H1 (cell line): ENCODE data around the gene APBA2. TPM values are rescaled to one million over a fixed set of nuclear protein-coding genes. Genes with fewer than 3 reads are reported as not detected.

Experiments
- CTCF ChIA-PET: fragments of 300-600 bp; sonication (Branson Sonifier 250); formaldehyde crosslinking; loops from one replicate; lab custom pipeline; 2021; ENCODE audit not compliant: partially characterized antibody; lab: Charles Lee
- POLR2A ChIA-PET: fragments of 300-600 bp; sonication (Branson Sonifier 250); formaldehyde crosslinking; loops from one replicate; lab custom pipeline; 2021; ENCODE audit warnings: inconsistent platforms; ENCODE audit not compliant: partially characterized antibody; lab: Charles Lee
- DNase-seq, 2 experiments: peaks; one replicate each; pipeline versions ENCODE4 v3.0.0 to v3.0.0-alpha.2; 2010 to 2022; ENCODE audit warnings: low spot score in 2 of 2, low read depth in 1 of 2, mixed read lengths in 1 of 2
- FAIRE-seq: peaks from 2 replicates; lab custom pipeline; 2011; peaks lifted over from hg19 to GRCh38; lab: Jason Lieb, UNC
- H2AFZ ChIP-seq: 2 replicates; pipeline ENCODE4 v1.8.1; 2012; ENCODE audit warnings: low read length, inconsistent platforms
- H2AK5ac ChIP-seq: 2 replicates; pipeline ENCODE4 v1.6.1; 2013; ENCODE audit warnings: low read depth, low read length
- H2BK120ac ChIP-seq: replicated peaks from 2 replicates; pipeline ENCODE3; 2013; ENCODE audit warnings: low read depth, low read length, inconsistent platforms
- H2BK12ac ChIP-seq: 2 replicates; pipeline ENCODE4 v1.6.1; 2013; ENCODE audit warnings: low read depth, low read length
- H2BK15ac ChIP-seq: 2 replicates; pipeline ENCODE4 v1.6.1; 2013; ENCODE audit warnings: low read length
- H2BK20ac ChIP-seq: 2 replicates; pipeline ENCODE4 v1.6.1; 2013; ENCODE audit warnings: low read length
- H2BK5ac ChIP-seq: 2 replicates; pipeline ENCODE4 v1.6.1; 2013; ENCODE audit warnings: low read depth, low read length
- H3K14ac ChIP-seq: 2 replicates; pipeline ENCODE4 v1.6.1; 2013; ENCODE audit warnings: inconsistent platforms; ENCODE audit not compliant: insufficient read length
- H3K18ac ChIP-seq: 2 replicates; pipeline ENCODE4 v1.6.1; 2013; ENCODE audit warnings: low read length; ENCODE audit errors: extremely low read depth
- H3K23ac ChIP-seq: 2 replicates; pipeline ENCODE4 v1.6.1; 2013; ENCODE audit warnings: inconsistent platforms; ENCODE audit not compliant: insufficient read length
- H3K23me2 ChIP-seq: 2 replicates; pipeline ENCODE4 v1.6.1; 2013; ENCODE audit warnings: low read depth, low read length
- H3K27ac ChIP-seq: 2 replicates; pipeline ENCODE4 v1.6.1; 2011; ENCODE audit warnings: low read depth, low read length, inconsistent platforms
- H3K27me3 ChIP-seq, 4 experiments: replicated peaks in 1 of 4; 1 replicate in 1 of 4; 2 replicates in 3 of 4; pipeline versions ENCODE4 v1.6.1 to v1.8.1; 2011 to 2013; ENCODE audit warnings: low read length in 3 of 4, mild to moderate bottlenecking in 3 of 4, inconsistent platforms in 2 of 4, mixed read lengths in 2 of 4, moderate library complexity in 1 of 4; ENCODE audit not compliant: control insufficient read depth in 3 of 4, insufficient read depth in 3 of 4; ENCODE audit errors: extremely low read depth in 1 of 4
- H3K36me3 ChIP-seq, 4 experiments: 2 replicates each; pipeline versions ENCODE4 v1.6.1 to v1.8.1; 2011 to 2013; ENCODE audit warnings: mild to moderate bottlenecking in 4 of 4, low read length in 3 of 4, moderate library complexity in 2 of 4, control low read depth in 1 of 4, inconsistent platforms in 1 of 4; ENCODE audit not compliant: insufficient read depth in 4 of 4, control insufficient read depth in 2 of 4
- H3K4ac ChIP-seq: replicated peaks from 2 replicates; pipeline ENCODE3; 2013; ENCODE audit warnings: low read length, low read depth, mixed read lengths, inconsistent platforms; ENCODE audit not compliant: insufficient read length
- H3K4me1 ChIP-seq, 4 experiments: replicated peaks in 1 of 4; 1 replicate in 1 of 4; 2 replicates in 3 of 4; pipeline versions ENCODE4 v1.6.1 to v1.8.1; 2011 to 2013; ENCODE audit warnings: low read length in 3 of 4, inconsistent platforms in 2 of 4, mixed read lengths in 1 of 4; ENCODE audit not compliant: insufficient read depth in 4 of 4, control insufficient read depth in 3 of 4
- H3K4me2 ChIP-seq, 2 experiments: 2 replicates each; pipeline versions ENCODE4 v1.6.1 to v1.8.1; 2011 to 2013; ENCODE audit warnings: low read depth in 2 of 2, low read length in 2 of 2, control low read depth in 1 of 2, inconsistent platforms in 1 of 2, mild to moderate bottlenecking in 1 of 2; ENCODE audit not compliant: insufficient read depth in 1 of 2
- H3K4me3 ChIP-seq, 4 experiments: fragments of 200-600, 300-600 bp in 1 of 4; sonication (generic), shearing (Covaris generic), sonication (Bioruptor Twin) in 1 of 4; 2 replicates each; pipeline versions ENCODE4 v1.5.1 to v1.8.1; 2011 to 2016; ENCODE audit warnings: low read length in 4 of 4, low read depth in 3 of 4, control low read depth in 2 of 4, inconsistent platforms in 2 of 4, mild to moderate bottlenecking in 2 of 4, mixed read lengths in 1 of 4, moderate library complexity in 1 of 4; ENCODE audit not compliant: insufficient read depth in 2 of 4; ENCODE audit errors: extremely low read depth in 1 of 4
- H3K56ac ChIP-seq: replicated peaks from 2 replicates; pipeline ENCODE3; 2013; ENCODE audit warnings: low read depth, mild to moderate bottlenecking, mixed read lengths, low read length, inconsistent platforms; ENCODE audit not compliant: insufficient read length
- H3K79me1 ChIP-seq: 2 replicates; pipeline ENCODE4 v1.6.1; 2013; ENCODE audit warnings: low read depth, low read length, control low read depth
- H3K79me2 ChIP-seq, 2 experiments: 2 replicates each; pipeline versions ENCODE4 v1.6.1 to v1.8.1; 2012 to 2013; ENCODE audit warnings: low read length in 2 of 2, mild to moderate bottlenecking in 2 of 2, inconsistent platforms in 1 of 2; ENCODE audit not compliant: insufficient read depth in 2 of 2, control insufficient read depth in 1 of 2
- H3K9ac ChIP-seq, 4 experiments: replicated peaks in 1 of 4; 1 replicate in 1 of 4; 2 replicates in 3 of 4; pipeline versions ENCODE4 v1.6.1 to v1.8.1; 2011 to 2013; ENCODE audit warnings: low read depth in 3 of 4, low read length in 3 of 4, control low read depth in 2 of 4, mild to moderate bottlenecking in 2 of 4, moderate library complexity in 2 of 4, inconsistent platforms in 1 of 4; ENCODE audit errors: extremely low read depth in 1 of 4
- H3K9me3 ChIP-seq, 2 experiments: 2 replicates each; pipeline versions ENCODE4 v1.6.1 to v1.8.1; 2012 to 2013; ENCODE audit warnings: mild to moderate bottlenecking in 2 of 2, moderate library complexity in 2 of 2, control low read depth in 1 of 2, inconsistent platforms in 1 of 2, low read depth in 1 of 2, low read length in 1 of 2, mixed read lengths in 1 of 2; ENCODE audit not compliant: insufficient read depth in 2 of 2
- H4K20me1 ChIP-seq, 2 experiments: replicated peaks in 1 of 2; 2 replicates each; pipeline versions ENCODE3 to v1.8.1; 2011 to 2013; ENCODE audit warnings: inconsistent platforms in 2 of 2, low read length in 2 of 2, mild to moderate bottlenecking in 1 of 2; ENCODE audit not compliant: insufficient read depth in 2 of 2, control insufficient read depth in 1 of 2
- H4K5ac ChIP-seq: 2 replicates; pipeline ENCODE4 v1.6.1; 2013; ENCODE audit warnings: low read length, low read depth, mixed read lengths, inconsistent platforms; ENCODE audit not compliant: insufficient read length
- H4K8ac ChIP-seq: 2 replicates; pipeline ENCODE4 v1.8.0; 2013; ENCODE audit warnings: mild to moderate bottlenecking, moderate library complexity, low read length, inconsistent platforms; ENCODE audit not compliant: insufficient read depth; ENCODE audit errors: extremely low read depth
- H4K91ac ChIP-seq: replicated peaks from 2 replicates; pipeline ENCODE3; 2013; ENCODE audit warnings: low read length, mixed read lengths, inconsistent platforms; ENCODE audit not compliant: insufficient read length
- BACH1 ChIP-seq: IDR thresholded peaks from 2 replicates; pipeline ENCODE4 v1.6.1; 2012; ENCODE audit warnings: low read length, improper control_type of control experiment
- CTBP2 ChIP-seq: IDR thresholded peaks from 2 replicates; pipeline ENCODE4 v1.7.0; 2011; ENCODE audit warnings: borderline replicate concordance, mild to moderate bottlenecking, moderate library complexity, mixed read lengths, low read length; ENCODE audit not compliant: insufficient read depth, insufficient read length
- KDM4A ChIP-seq: IDR thresholded peaks from one replicate; pipeline ENCODE4 v1.7.1; 2012; ENCODE audit warnings: low read depth, mild to moderate bottlenecking, moderate library complexity, low read length, inconsistent platforms; ENCODE audit not compliant: severe bottlenecking
- NRF1 ChIP-seq: IDR thresholded peaks from 2 replicates; pipeline ENCODE4 v1.6.1; 2011; ENCODE audit warnings: mild to moderate bottlenecking, low read depth, low read length, improper control_type of control experiment
- RAD21 ChIP-seq, 2 experiments: IDR thresholded peaks in 1 of 2; conservative IDR thresholded peaks in 1 of 2; 2 replicates each; pipeline ENCODE4 v1.6.1; 2011; ENCODE audit warnings: low read depth in 2 of 2, low read length in 2 of 2, improper control_type of control experiment in 1 of 2, inconsistent platforms in 1 of 2, mild to moderate bottlenecking in 1 of 2, moderate library complexity in 1 of 2
- RNF2 ChIP-seq: fragments of 200-900, 300-1000 bp; sonication (generic); IDR thresholded peaks from 2 replicates; pipeline ENCODE4 v1.7.1; 2016; ENCODE audit warnings: borderline replicate concordance, low read depth, mild to moderate bottlenecking, antibody characterized with exemption, low read length; ENCODE audit not compliant: poor library complexity, severe bottlenecking; ENCODE audit errors: missing control alignments
- SIN3A ChIP-seq, 2 experiments: IDR thresholded peaks in 1 of 2; conservative IDR thresholded peaks in 1 of 2; 2 replicates each; pipeline ENCODE4 v1.6.1; 2011 to 2012; ENCODE audit warnings: low read length in 2 of 2, improper control_type of control experiment in 1 of 2, low read depth in 1 of 2, mild to moderate bottlenecking in 1 of 2
- SIRT6 ChIP-seq: IDR thresholded peaks from one replicate; pipeline ENCODE4 v1.7.1; 2012; ENCODE audit warnings: low read length, inconsistent platforms
- TCF12 ChIP-seq: IDR thresholded peaks from 2 replicates; pipeline ENCODE4 v1.6.1; 2011; ENCODE audit warnings: low read depth, mild to moderate bottlenecking, low read length
- TEAD4 ChIP-seq: IDR thresholded peaks from 2 replicates; pipeline ENCODE4 v1.6.1; 2012; ENCODE audit warnings: low read depth, low read length, inconsistent platforms, mixed read lengths
- YY1 ChIP-seq: IDR thresholded peaks from 2 replicates; pipeline ENCODE4 v1.6.1; 2011; ENCODE audit warnings: low read depth, mild to moderate bottlenecking, low read length
- WGBS, 2 experiments: shearing (Covaris generic) in 1 of 2; methylation state at CpG; one replicate each; pipeline versions ENCODE4 v1.1.6 to v1.1.7; 2013 to 2015; ENCODE audit warnings: low lambda C conversion rate in 2 of 2, mixed read lengths in 2 of 2, inconsistent platforms in 1 of 2, low coverage in 1 of 2, missing lambda C conversion rate in 1 of 2; ENCODE audit not compliant: insufficient replicate concordance in 2 of 2, insufficient coverage in 1 of 2, insufficient read length in 1 of 2; ENCODE audit errors: extremely low coverage in 1 of 2, missing lambda C conversion rate in 1 of 2; 5-methylcytosine and 5-hydroxymethylcytosine counted together
- polyA plus RNA-seq, 7 experiments: library from polyadenylated mRNA; depleted of rRNA in 3 of 7; stranded (reverse) in 5 of 7; unstranded in 2 of 7; fragments of >200 nt in 5 of 7; fragments of 200-250 nt in 2 of 7; gene quantifications; 1 replicate in 5 of 7; 2 replicates in 1 of 7; 4 replicates in 1 of 7; pipeline versions ENCODE4 v1.2.1 to v1.2.3, GENCODE V29; 2011 to 2013; ENCODE audit warnings: missing spikeins in 2 of 7, mixed read lengths in 2 of 7
- total RNA-seq: library from RNA; stranded (reverse); fragmentation: NEBNext Ultra II Directional; extraction: Animal tissue kit (Norgen Biotek cat#: 25700); gene quantifications from 2 replicates; pipeline ENCODE4 v1.2.1, GENCODE V29; 2021
- TF ChIP-seq, protein P1 (sequence below): IDR thresholded peaks from 2 replicates; pipeline ENCODE4 v1.6.1; 2012; ENCODE audit warnings: inconsistent platforms

The APBA2 gene
- total and polyA plus RNA-seq, 2 of the 8 experiments (the other 6 are each of a cell fraction or from before 2014, with no cell fraction given): 15.5 to 19.0 TPM

DNA sequence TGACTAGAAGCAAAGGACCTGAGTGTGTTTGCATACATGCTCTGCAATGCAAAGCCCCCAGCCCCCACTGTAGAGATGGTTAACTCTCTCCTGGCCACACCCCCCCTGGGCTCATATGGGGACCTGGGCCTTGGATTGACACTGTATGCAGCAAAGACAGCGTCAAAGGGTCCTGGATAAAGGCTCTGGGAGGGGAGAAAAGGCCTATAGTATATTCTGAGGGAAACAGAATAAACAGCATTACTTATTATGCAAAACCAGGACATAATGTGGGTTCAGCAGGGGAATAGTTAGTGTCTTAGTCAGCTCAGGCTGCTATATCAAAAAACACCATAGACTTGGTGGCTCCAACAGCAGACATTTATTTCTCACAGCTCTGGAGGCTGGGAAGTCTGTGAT, 158.7 kb downstream of the APBA2 start:
- FAIRE-seq (no peak), DNase-seq (no peak)
- Histone ChIP-seq H3K23me2 (no peaks in the 10 kb centered on the region), H3K79me1 (no peaks in the 10 kb centered on the region; the same call in 1 of the 2 replicates), H2BK120ac (no peak overlapping the region), H3K4me3 (no peak overlapping the region), H4K5ac (no peak overlapping the region), H3K18ac (no peak overlapping the region), H4K91ac (no peak overlapping the region), H3K23ac (no peak overlapping the region), H2AK5ac (no peak overlapping the region), H2BK12ac (no peak overlapping the region), H3K4me1 (peaks cover 0 to 5% (median 3%) of the 10 kb centered on the region in 4 experiments; a peak in 3 of 7 replicates), H3K14ac (no peak overlapping the region), H2BK15ac (no peak overlapping the region), H3K4me2 (no peak overlapping the region), H3K27ac (no peak overlapping the region), H2BK20ac (no peak overlapping the region), H3K9me3 (no peaks in the 10 kb centered on the region), H2BK5ac (no peak overlapping the region), H3K36me3 (no peaks in the 10 kb centered on the region), H3K27me3 (no peaks in the 10 kb centered on the region), H4K8ac (no peak overlapping the region), H3K4ac (no peak overlapping the region), H2AFZ (no peak overlapping the region), H3K9ac (no peak overlapping the region), H4K20me1 (no peaks in the 10 kb centered on the region), H3K56ac (no peak overlapping the region), H3K79me2 (no peaks in the 10 kb centered on the region)
- TF ChIP-seq BACH1 (no peak), RAD21 (IDR thresholded peaks at IDR 0.05 in 1 of 2, conservative IDR thresholded peaks at IDR 0.05 in 1 of 2; ENCODE audit: low read depth in 2 of 2, low read length in 2 of 2) (no peak), TEAD4 (no peak), NRF1 (no peak), SIRT6 (no peak), KDM4A (no peak), CTBP2 (no peak), SIN3A (conservative IDR thresholded peaks at IDR 0.05 in 1 of 2, IDR thresholded peaks at IDR 0.05 in 1 of 2; ENCODE audit: low read depth in 1 of 2, low read length in 2 of 2) (no peak), RNF2 (no peak), YY1 (no peak), TCF12 (no peak)
- TF ChIP-seq, protein P1, sequence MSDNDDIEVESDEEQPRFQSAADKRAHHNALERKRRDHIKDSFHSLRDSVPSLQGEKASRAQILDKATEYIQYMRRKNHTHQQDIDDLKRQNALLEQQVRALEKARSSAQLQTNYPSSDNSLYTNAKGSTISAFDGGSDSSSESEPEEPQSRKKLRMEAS: no peak
- WGBS, 2 experiments: 85% methylated on average over 1 of the region's 1 CpG; no CpG with 5 or more reads in 1 of the 2 experiments
- ChIA-PET CTCF (interaction anchor here (1.1 to 1.9 kb wide), 4 partner anchors 10 to 58 kb away, joined by 3 to 8 read pairs (median 3); no protein-coding TSS in a partner anchor), POLR2A (no interaction called here)
